GM18502 (cell line): ENCODE results near the gene ZDHHC8.
A peak's percentile ranks its signal among the peaks of the same experiment; 100 is the strongest.

ENCODE experiments used
- ATAC-seq: cut with Tn5 transposase; IDR thresholded peaks from one replicate; pipeline ENCODE4 v1.9.1; 2021; ENCODE audit warnings: mild to moderate bottlenecking; ENCODE audit not compliant: unreplicated experiment, poor library complexity

ZDHHC8 gene

DNA sequence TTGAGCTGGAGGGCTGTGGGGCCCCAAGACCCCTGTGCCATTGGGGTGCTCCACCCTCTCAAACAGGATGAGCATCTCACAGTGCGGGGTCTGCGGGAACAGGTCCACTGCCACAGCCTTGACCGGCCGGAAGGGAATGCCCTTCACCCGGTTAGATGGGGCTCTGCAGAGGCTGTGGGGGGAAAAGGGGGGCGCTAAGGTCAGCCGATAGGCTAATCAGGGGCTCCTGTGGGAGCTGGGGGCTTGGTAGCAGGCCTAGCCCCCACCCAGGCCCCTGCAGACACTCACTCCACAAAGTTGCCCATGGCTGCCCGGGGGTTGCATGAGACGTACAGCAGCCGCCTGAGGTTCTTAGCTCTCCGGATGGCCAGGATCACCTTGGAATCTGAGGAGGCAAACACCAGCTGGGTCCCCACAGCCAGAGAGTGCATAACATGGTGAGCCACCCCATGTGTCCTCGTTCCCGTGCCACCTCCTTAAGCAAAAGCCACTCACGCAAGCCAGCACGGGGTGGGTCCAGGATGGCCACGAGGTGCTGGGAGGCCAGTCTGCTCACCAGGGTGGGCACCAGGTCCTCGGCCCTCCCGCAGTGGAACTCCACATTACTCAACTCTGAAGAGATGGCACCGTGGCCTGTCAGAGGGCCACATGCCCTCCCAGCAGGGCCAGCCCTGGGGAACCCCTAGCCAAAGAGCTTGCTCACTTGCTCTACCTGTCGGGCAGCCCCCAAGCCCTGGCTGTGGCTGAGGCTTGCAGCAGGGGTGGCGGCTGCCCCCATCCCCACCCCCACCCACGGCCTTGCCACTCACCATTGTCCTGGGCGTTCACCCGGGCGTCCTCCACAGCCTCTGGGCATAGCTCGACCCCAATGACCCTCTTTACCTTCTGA is 18.7 kb upstream of the ZDHHC8 start:
- no peak for ATAC-seq

GRCh38 chr22:20113551-20114310 is 17.9 kb upstream of the ZDHHC8 start:
- no peak for ATAC-seq

DNA sequence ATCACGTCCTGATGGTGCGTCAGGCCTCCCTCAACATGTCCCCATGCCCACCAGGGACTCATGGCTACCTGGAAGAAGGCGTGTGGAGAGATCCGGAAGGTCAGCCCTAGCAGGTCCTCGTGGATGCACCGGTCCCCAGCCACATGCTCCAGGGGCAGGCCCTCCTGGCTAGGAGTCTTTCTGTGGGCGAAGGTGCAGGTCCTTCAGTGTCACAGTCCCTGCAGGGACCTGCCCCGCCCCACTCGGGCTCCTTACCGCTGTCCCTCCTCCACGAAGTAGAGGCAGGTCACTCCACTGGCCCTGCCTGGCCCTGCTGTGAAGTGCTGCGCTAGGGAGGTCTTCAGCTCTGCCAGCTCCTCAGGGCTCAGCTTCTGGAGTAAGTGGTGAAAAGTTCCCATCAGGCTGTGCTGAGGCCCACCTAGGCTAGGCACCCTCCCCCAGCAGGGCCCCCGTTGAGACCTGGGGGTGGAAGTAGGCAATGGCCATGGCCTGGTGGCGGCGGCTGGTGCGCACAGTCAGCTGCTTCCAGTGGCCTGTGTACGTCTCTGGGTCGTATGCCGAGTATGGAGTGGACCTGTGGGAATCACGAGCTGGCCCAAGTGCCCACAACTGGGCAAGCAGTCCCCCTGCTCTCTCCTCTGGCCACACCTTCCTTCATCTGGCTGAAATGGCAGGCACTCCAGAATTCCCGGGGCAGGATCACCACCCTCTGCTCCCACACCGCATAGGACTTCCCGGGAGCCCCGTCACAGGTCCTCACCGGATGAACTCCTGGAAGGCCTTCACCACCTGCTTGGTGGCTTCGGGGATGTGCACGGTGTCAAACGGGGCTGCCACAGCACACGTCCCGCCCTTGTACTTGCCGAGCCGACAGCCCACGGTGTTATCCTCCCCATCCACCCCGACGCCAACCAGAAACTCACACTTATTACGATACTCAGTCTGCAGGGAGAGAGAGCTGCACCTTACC is 16.8 kb upstream of the ZDHHC8 start:
- no peak for ATAC-seq

DNA sequence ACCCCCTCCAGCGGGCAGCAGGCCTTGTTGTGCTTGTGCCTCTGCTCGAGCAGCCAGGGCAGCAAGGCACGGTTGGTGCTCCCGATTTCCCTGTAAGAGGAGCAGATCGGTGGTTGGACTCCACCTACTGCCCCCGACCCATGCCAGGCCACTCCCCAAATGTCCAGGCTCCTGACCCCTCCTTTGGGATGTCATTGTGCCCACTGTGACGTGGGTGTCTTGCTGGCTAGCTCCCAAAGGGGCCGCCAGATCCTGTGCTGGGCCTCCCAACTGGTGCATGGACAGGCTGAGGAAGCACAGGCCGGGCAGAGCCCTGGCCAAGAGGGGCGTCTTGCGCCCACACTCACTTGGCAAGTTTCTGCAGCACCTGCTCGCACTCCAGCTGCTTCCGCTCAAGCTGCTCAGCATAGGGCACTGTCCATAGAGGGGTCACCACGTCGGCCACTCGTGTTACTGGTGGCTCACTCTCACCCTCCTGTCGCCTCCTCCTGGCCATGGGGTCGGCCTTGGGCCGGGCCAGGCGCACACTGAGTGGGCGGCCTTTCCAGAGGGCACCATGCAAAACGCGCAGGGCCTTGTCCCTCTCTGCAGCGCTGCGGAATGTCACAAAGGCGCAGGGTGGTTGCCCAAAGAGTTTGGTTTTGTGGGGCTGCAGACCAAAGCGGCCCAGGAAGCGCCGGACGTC is 15.8 kb upstream of the ZDHHC8 start, which contains the start of gene RANBP1:
Gene RANBP1 (plus strand): TSS at position 414 of the 685 bp plus-strand sequence. CDS start 81 bp downstream, at position 495.
- no peak for ATAC-seq

DNA sequence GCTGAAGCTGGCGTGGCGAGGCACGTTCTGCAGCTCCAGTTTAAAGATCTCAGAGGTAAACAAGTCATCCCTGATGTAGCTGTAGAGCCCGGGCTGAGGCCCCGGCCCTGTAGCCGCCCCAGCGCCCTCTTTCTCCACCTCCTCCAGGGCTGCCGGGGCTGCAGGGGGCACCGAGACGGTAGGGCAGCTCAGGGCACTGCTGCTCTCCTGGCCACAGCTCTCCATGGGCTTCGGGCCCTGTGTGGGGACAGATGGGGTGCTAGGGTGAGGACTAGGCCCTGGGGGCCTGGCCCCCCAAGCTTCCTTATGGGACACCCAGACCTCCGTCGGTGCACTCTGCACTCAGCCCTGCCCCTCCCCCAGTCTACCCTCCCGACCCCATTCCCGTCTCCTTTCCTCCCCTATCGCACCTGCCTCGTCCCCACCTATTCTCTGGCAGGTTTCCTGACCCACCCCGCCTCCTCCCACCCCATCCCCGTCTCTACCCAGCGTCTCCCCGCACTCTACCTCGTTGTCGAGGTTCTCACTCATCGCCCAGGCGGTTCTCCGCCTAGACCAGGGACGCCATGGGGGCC is 15.1 kb upstream of the ZDHHC8 start:
- ATAC-seq: no peak

GRCh38 chr22:20116951-20117632 is 14.5 kb upstream of the ZDHHC8 start, which contains the start of gene TRMT2A:
TRMT2A (minus strand) TSS chr22:20117226; CDS start chr22:20116906, 320 bp downstream.
- peak; percentile 78 for ATAC-seq

GRCh38 chr22:20117633-20118299 is 13.8 kb upstream of the ZDHHC8 start:
- peak; percentile 29 for ATAC-seq

DNA sequence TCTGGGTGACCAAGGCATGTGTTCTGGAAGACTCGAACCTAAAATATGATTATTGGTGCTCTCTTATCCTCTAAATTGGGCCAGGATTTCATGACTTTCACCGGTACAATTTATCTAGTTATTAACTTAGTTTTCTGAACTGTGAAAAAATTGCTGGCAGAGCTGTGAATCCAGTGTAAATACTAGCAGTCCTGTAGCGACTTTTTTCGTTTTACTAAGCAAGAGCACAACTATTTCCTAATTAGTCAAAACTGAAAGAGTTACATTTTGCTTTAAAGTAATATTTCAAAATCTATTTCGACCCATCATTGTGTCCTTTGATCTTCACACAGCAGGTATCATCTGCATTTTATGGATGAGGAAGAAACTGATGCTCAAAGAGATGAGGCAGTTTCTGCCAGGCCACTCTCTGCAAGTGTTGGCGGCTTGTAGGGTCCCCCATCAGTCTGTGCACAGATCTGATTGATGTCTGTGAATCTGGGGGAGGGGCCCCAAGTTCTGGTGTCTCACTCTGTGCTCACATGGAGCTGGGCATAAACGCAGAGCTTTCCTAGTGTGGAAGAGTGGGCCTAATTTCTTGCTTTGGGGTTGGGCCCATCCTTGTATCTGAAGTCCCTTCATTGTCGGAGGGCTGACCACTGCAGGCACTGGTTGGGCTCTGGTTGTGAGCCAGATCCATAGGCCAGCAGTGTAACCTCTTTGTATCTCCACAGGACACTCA is 13.1 kb upstream of the ZDHHC8 start:
- ATAC-seq: no peak

DNA sequence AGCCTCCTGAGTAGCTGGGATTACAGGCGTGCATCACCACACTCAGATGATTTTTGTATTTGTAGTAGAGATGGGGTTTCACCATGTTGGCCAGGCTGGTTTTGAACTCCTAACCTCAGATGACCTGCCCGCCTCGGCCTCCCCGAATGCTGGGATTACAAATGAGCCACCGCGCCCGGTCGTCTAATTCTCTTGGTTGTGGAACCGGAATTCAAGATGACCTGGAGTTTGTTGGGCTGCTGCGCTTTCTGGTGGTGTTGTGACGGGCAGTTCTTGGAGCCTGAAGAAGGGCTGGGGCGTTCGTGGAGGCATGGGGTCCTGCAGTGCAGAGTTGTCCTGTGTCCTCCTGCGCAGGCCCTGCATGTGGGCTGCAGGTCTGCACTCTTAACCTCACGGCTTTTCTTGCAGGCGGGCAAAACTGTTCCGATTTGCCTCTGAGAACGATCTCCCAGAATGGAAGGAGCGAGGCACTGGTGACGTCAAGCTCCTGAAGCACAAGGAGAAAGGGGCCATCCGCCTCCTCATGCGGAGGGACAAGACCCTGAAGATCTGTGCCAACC is 9.7 kb upstream of the ZDHHC8 start:
- ATAC-seq: no peak

GRCh38 chr22:20123366-20124082 is 8.1 kb upstream of the ZDHHC8 start:
- no peak for ATAC-seq

DNA sequence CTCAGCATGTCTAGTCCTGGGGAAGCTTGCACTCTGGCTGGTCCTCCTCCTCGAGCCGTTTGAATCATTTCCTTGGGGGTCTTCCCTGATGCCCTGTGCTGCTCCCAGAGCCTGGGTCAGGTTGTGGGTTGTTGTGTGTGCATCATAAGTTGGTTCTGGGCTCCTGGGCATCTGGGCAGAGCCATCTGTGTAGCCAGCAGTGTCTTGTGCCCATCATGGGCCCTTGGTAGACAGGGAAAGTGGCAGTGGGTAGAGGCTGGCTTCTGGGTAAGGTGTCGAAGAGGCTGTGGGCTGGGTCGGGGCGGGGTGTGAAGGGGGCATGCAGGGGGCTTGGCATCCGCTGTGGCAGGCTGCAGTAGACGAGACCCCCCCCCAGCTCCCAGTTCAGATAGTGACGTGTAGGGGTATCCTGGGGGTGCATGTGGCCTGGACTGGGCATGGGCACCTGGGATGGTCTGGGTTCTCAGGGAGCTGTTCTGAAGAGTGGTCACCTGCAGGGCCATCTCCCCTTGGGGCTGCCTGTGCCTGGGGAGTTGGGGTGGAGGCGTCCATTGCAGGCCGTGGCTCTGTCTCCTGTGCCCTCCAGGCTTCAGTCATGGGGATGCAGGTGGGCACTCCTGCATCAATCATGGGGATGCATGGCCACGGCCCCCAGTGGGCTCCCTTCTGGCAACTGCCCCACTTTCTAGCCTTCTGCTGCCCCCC is 7.4 kb upstream of the ZDHHC8 start:
- ATAC-seq: no peak

GRCh38 chr22:20125201-20126174 is 6.1 kb upstream of the ZDHHC8 start:
- no peak for ATAC-seq

DNA sequence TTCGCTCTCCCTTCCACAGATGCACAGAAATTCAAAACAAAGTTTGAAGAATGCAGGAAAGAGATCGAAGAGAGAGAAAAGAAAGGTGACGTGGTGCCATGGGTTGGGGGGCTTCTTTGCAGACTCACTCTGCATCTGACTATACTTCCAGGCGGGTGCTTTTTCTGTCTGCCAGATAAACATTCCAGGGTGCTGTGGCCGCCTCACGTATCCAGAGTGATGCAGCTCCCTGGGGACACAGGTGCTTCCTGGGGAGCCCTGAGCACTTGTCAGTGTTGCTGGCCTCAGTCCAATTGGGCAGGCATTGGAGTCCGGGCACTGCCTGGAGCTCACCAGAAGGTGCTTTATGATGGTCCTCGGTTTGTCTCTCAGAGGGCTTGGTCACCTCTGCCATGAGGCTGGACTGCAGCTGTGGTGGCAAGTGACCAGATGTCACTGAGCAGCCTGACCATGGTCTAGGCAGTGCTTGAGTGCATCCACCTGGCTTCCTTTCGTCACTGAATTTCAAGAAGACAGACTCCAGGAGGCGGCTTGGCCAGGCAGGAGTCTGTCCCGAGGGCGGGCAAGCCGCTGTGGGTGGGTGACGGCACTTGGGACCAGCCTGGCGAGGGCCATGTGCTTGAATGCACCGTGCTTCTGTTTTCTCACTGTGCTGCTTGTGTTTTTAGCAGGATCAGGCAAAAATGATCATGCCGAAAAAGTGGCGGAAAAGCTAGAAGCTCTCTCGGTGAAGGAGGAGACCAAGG is 5.1 kb upstream of the ZDHHC8 start:
- ATAC-seq: no peak

DNA sequence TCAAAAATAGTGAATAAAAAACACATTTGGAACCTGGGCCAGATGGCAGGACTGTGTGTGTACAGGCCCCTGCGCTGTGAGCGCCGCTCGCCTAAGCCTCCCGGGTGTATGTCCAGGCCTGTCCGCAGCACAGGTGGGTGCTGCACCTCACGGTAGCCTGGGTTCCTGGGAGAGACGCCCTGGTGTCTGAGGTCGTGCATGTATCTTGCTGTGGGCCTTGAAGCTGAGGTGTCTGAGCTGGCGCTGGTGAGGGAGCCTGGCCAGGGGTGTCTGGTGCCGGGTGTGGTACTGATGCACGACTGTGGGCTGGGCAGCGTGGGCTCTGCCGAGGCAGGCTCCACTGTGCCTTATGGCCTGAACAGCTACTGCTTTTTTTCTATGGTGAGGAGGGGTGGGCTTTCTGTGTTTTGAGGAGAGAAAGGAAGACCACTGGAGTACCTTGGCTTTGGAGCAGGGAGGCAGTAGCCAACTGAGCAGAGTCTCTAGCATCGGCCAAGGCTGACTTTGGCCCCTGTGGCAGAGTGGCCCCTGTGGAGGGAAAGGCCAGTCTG is 4.2 kb upstream of the ZDHHC8 start:
- no peak for ATAC-seq
